ENCODE results near the gene C1RL.
"Not testable (repeated sequence)": the region's sequence is repeated elsewhere in the genome, so short reads cannot be mapped to it uniquely, and the experiment has no call there.

C1RL gene

DNA sequence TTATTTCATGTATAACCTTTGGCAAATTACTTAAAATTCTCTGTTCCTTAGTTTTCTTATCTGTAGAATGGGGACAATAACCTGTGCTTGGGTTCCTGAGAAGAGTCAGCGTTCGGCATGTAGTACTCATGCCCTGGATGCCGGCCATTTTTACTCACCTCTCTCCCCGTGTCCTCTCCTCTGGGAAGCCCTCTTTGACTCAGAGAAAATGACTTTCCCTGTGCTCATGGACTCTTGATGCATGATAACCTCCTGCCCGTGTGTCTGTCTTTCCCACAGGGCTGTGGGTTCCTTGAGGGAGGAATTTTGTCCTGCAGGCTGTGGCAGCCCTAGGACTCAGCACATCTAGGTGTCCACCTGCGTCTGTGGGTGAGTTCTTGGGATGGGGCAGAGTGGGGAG is 5.8 kb upstream of the C1RL start:
- no peaks in the 10 kb centered on the region for H3K9me3 ChIP-seq (ENCODE audit: control insufficient read depth, low read length)
- H3K4me3 ChIP-seq (ENCODE audit: extremely low read depth, insufficient read depth, low read length, poor library complexity, severe bottlenecking) = no peak overlapping the region
- no peaks in the 10 kb centered on the region for H3K36me3 ChIP-seq (ENCODE audit: control insufficient read depth, insufficient read depth, low read length)
- H3K4me1 ChIP-seq (ENCODE audit: control insufficient read depth, insufficient read depth, low read length, poor library complexity, severe bottlenecking) = peaks cover 2% of the 10 kb centered on the region
- WGBS, 2 experiments (ENCODE audit: insufficient coverage in 2 of 2) = 94 to 100% methylated on average over 4 to 6 of the region's 6 CpGs
- H3K27ac ChIP-seq (ENCODE audit: low read depth, low read length, severe bottlenecking) = no peak overlapping the region

DNA sequence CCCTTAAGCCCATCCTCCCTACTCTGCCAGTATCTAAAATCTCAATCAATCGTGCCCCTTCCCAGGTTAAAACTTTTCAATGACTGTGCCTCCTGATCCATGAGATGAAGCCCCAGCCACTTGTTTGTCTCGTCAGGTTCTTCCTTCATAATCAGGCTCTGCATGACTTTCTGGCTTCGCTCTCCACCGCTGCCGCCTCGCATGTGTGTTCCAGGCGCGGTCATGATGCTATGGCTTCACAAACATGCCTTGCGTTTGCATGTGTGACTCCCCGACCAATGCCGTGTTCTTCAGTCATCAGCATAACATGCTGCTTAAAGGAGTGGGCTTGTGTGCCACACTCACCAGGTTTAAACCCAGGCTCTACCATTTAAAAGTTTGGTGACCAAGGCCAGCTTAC is 5.0 kb upstream of the C1RL start:
- no peaks in the 10 kb centered on the region for H3K9me3 ChIP-seq (ENCODE audit: control insufficient read depth, low read length)
- no peak overlapping the region for H3K27ac ChIP-seq (ENCODE audit: low read depth, low read length, severe bottlenecking)
- no peaks in the 10 kb centered on the region for H3K36me3 ChIP-seq (ENCODE audit: control insufficient read depth, insufficient read depth, low read length)
- peaks cover 2% of the 10 kb centered on the region for H3K4me1 ChIP-seq (ENCODE audit: control insufficient read depth, insufficient read depth, low read length, poor library complexity, severe bottlenecking)
- H3K4me3 ChIP-seq (ENCODE audit: extremely low read depth, insufficient read depth, low read length, poor library complexity, severe bottlenecking) = no peak overlapping the region
- 94 to 96% methylated on average over 11 of the region's 11 CpGs for WGBS, 2 experiments (ENCODE audit: insufficient coverage in 2 of 2)

DNA sequence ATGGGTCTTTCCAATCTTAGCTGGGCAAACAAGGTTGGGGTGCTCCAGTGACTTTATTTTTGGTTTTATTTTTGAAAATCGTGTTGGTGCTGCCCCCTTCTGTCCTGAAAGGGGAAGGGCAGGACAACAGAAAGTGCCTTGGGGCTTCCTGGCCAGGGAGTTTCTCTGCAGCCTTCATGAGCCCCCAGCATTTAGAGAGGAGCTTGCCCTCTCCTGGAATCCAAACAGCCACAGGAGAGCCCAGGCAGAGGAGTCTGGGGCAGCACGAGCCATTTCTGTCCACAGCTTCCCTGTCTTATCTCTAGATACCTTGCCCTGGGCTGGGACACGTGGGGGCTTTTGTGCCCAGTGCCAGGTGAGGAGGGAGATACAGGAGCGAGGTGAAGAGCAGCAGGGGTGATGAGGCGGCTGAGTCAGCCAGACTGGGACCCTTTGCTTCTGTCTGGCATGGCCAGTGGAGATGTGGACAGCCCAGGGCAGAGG is 4.4 kb upstream of the C1RL start:
- WGBS, 2 experiments (ENCODE audit: insufficient coverage in 2 of 2) = 24 to 30% methylated on average over 2 to 3 of the region's 5 CpGs
- H3K4me1 ChIP-seq (ENCODE audit: control insufficient read depth, insufficient read depth, low read length, poor library complexity, severe bottlenecking) = peaks cover 5% of the 10 kb centered on the region
- H3K4me3 ChIP-seq (ENCODE audit: extremely low read depth, insufficient read depth, low read length, poor library complexity, severe bottlenecking) = no peak overlapping the region
- H3K36me3 ChIP-seq (ENCODE audit: control insufficient read depth, insufficient read depth, low read length) = no peaks in the 10 kb centered on the region
- H3K9me3 ChIP-seq (ENCODE audit: control insufficient read depth, low read length) = no peaks in the 10 kb centered on the region
- H3K27ac ChIP-seq (ENCODE audit: low read depth, low read length, severe bottlenecking) = no peak overlapping the region

DNA sequence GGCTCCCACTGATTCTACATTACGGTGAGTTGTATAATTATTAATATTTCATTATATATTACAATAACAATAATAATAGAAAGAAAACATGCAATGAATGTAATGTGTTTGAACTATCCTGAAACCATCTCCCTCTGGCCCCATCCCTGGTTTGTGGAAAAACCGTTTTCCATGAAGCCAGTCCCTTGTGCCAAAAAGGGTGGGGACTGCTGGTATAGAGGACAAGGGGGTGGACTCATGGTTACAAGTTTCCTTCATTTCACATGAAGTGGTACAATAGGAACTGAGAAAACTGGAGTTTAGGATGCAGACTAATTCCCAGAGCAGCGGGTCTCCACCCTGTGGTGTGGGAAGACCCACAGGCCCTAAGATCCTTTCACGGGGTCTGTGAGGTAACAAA is 3.0 kb upstream of the C1RL start:
- H3K36me3 ChIP-seq (ENCODE audit: control insufficient read depth, insufficient read depth, low read length) = no peaks in the 10 kb centered on the region
- H3K9me3 ChIP-seq (ENCODE audit: control insufficient read depth, low read length) = no peaks in the 10 kb centered on the region
- 90% methylated on average over 3 of the region's 4 CpGs; no CpG with 5 or more reads in 1 of the 2 experiments for WGBS, 2 experiments (ENCODE audit: insufficient coverage in 2 of 2)
- no peak overlapping the region for H3K4me3 ChIP-seq (ENCODE audit: extremely low read depth, insufficient read depth, low read length, poor library complexity, severe bottlenecking)
- H3K27ac ChIP-seq (ENCODE audit: low read depth, low read length, severe bottlenecking) = no peak overlapping the region
- peaks cover 6% of the 10 kb centered on the region for H3K4me1 ChIP-seq (ENCODE audit: control insufficient read depth, insufficient read depth, low read length, poor library complexity, severe bottlenecking)

DNA sequence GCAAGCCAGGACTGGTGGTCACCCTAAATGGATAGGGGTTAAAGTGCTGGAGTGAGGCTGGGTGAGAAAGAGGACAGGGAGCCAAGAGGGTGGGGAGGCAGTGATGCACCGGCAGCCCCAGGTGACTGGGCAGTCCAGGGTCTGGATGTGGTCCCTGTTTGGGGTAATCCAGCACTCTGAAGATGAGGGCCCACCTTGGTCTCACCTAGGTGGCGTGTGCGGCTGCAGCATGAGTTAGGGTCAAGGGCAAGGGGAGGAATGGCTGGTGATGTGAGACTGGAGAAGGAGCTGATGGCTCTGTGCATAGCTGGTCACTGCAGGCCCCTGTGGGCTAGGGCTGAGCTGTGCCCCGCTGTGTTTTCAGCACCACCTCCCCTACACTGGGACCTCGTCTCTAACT is 1.6 kb upstream of the C1RL start:
- 87 to 100% methylated on average over 3 of the region's 5 CpGs for WGBS, 2 experiments (ENCODE audit: insufficient coverage in 2 of 2)
- Histone ChIP-seq H3K9me3 (ENCODE audit: control insufficient read depth, low read length) (peaks cover 8% of the 10 kb centered on the region), H3K36me3 (ENCODE audit: control insufficient read depth, insufficient read depth, low read length) (no peaks in the 10 kb centered on the region), H3K27ac (ENCODE audit: low read depth, low read length, severe bottlenecking) (no peak overlapping the region), H3K4me1 (ENCODE audit: control insufficient read depth, insufficient read depth, low read length, poor library complexity, severe bottlenecking) (peaks cover 4% of the 10 kb centered on the region), H3K4me3 (ENCODE audit: extremely low read depth, insufficient read depth, low read length, poor library complexity, severe bottlenecking) (no peak overlapping the region)

DNA sequence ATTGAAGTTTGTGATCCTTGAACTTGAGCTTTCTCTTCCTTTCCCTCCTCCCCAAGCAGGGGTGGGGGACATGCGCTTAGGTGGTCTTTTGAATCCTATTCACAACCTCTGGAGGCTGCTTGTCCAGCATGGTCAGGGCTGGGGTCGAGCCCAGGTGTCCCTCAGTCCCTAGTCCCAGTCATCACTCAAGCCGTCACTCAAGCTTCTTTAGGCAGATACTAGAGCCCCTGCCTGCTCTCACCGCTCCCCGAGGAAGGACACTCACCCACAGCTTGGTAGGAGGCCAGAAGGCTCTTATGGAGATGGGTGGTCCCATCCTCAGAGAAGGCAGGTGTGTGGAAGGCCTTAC is 532 bp upstream of the C1RL start:
- no peak overlapping the region for H3K27ac ChIP-seq (ENCODE audit: low read depth, low read length, severe bottlenecking)

DNA sequence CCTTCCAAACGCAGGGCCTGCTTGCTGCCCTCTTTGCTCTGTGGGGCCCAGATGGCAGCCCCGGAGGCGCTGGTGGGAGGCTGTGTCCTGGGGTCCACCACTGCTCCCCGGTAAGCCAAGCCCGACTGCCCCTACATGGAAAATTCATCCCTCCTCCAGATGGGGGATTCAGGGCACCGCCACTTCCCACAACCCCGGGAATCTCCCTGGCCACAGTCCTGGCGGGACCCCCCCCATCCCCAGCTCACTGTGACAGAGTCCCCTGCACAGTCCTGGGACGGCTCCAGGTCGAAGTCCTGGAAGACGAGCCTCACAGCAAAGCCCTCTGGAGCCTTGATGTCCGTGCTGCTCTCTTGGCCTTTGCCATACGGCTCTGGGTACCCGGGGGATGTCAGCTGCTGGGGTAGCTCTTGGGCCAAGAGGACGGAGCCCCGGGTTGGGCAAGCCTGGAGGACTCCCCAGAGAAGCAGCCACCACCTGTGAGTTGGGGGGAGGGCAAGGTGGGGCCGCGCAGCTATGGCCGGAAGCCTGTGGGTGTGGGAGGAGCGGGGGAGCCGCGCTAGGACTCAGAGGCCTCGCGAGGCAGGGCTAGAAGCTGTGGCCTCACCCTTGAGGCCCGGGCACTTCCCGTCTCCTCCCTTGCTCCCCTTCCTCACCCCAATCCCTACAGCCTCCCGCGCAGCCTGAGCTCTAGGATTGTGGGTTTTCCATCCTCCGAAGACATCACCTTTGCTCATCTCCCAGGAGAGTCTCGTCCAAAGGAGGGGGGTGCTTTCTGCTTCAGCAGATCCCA is 815 bp downstream of the C1RL start:
- Histone ChIP-seq H3K36me3 (ENCODE audit: control insufficient read depth, insufficient read depth, low read length) (no peaks in the 10 kb centered on the region), H3K4me1 (ENCODE audit: control insufficient read depth, insufficient read depth, low read length, poor library complexity, severe bottlenecking) (peaks cover 4% of the 10 kb centered on the region), H3K27ac (ENCODE audit: low read depth, low read length, severe bottlenecking) (peak overlapping the region; percentile 59), H3K4me3 (ENCODE audit: extremely low read depth, insufficient read depth, low read length, poor library complexity, severe bottlenecking) (peak overlapping the region; percentile 45), H3K9me3 (ENCODE audit: control insufficient read depth, low read length) (peaks cover 11% of the 10 kb centered on the region)
- 16 to 24% methylated on average over 10 to 15 of the region's 30 CpGs for WGBS, 2 experiments (ENCODE audit: insufficient coverage in 2 of 2)

More for the DNA sequence above, 532 bp upstream of the C1RL start:
- Histone ChIP-seq H3K36me3 (ENCODE audit: control insufficient read depth, insufficient read depth, low read length) (no peaks in the 10 kb centered on the region), H3K4me1 (ENCODE audit: control insufficient read depth, insufficient read depth, low read length, poor library complexity, severe bottlenecking) (peaks cover 4% of the 10 kb centered on the region), H3K4me3 (ENCODE audit: extremely low read depth, insufficient read depth, low read length, poor library complexity, severe bottlenecking) (no peak overlapping the region), H3K9me3 (ENCODE audit: control insufficient read depth, low read length) (peaks cover 11% of the 10 kb centered on the region)
- WGBS, 2 experiments (ENCODE audit: insufficient coverage in 2 of 2) = 68 to 100% methylated on average over 1 to 5 of the region's 5 CpGs

DNA sequence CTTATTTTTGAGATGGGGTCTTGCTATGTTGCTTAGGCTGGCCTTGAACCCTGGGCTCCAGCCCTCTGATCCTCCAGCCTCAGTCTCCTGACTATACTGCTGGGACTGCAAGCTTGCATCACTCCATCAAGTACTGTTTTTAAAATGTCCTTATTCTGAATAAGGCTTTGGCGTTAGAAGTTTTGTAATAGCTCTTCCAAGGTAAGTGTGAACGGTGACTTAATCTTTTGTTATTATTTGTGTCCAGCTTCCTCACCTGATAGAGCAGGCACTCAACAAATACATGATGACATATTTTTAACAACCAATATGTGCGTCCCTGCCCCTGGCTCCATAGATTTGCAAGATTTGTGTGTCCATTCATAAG is 1.4 kb downstream of the C1RL start:
- peak overlapping the region; percentile 45 for H3K4me3 ChIP-seq (ENCODE audit: extremely low read depth, insufficient read depth, low read length, poor library complexity, severe bottlenecking)
- H3K4me1 ChIP-seq (ENCODE audit: control insufficient read depth, insufficient read depth, low read length, poor library complexity, severe bottlenecking) = peaks cover 4% of the 10 kb centered on the region
- 82 to 90% methylated on average over 1 to 3 of the region's 3 CpGs for WGBS, 2 experiments (ENCODE audit: insufficient coverage in 2 of 2)
- no peak overlapping the region for H3K27ac ChIP-seq (ENCODE audit: low read depth, low read length, severe bottlenecking)
- no peaks in the 10 kb centered on the region for H3K36me3 ChIP-seq (ENCODE audit: control insufficient read depth, insufficient read depth, low read length)
- H3K9me3 ChIP-seq (ENCODE audit: control insufficient read depth, low read length) = peaks cover 11% of the 10 kb centered on the region

DNA sequence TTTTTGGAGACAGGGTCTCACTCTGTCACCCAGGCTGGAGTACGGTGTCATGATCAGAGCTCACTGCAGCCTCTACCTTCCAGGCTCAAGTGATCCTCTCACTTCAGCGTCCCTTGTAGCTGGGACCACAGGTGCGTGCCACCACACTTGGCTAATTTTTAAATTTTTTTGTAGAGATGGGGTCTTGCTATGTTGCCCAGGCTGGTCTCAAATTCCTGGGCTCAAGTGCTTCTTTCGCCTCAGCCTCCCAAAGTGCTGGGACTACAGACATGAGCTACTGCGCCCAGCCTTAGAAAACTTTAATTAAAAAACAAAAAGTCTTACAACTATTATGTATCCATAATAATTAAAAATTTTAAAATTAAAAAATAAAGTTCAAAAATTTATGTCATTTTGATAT is 1.8 kb downstream of the C1RL start:
- WGBS, 2 experiments (ENCODE audit: insufficient coverage in 2 of 2) = 100% methylated on average over 2 of the region's 5 CpGs; no CpG with 5 or more reads in 1 of the 2 experiments
- H3K4me1 ChIP-seq (ENCODE audit: control insufficient read depth, insufficient read depth, low read length, poor library complexity, severe bottlenecking); H3K4me3 ChIP-seq (ENCODE audit: extremely low read depth, insufficient read depth, low read length, poor library complexity, severe bottlenecking); H3K36me3 ChIP-seq (ENCODE audit: control insufficient read depth, insufficient read depth, low read length); H3K27ac ChIP-seq (ENCODE audit: low read depth, low read length, severe bottlenecking): not testable (repeated sequence)
- H3K9me3 ChIP-seq (ENCODE audit: control insufficient read depth, low read length) = peaks cover 11% of the 10 kb centered on the region

DNA sequence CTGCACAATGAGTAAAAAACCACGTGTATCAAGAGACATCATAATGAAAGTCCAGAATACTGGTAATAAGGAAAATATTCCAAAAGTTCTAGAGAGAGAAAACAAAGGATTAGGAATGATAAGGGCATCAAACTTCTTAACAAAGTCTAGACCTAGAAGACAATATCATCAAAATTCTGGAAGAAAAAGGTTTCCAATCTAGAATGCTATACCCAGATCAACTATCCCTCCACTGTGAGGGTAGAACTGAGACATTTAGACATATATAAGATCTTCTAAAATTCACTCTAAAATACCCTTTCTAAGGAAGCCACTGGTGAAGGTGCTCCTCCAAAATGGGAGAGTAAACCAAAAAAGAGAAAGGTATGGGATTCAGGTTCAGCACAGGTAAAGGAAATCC is 2.9 kb downstream of the C1RL start:
- peaks cover 4% of the 10 kb centered on the region for H3K4me1 ChIP-seq (ENCODE audit: control insufficient read depth, insufficient read depth, low read length, poor library complexity, severe bottlenecking)
- H3K9me3 ChIP-seq (ENCODE audit: control insufficient read depth, low read length) = peaks cover 11% of the 10 kb centered on the region
- WGBS, 2 experiments (ENCODE audit: insufficient coverage in 2 of 2) = no CpG with 5 or more reads among the region's 1 CpG
- H3K27ac ChIP-seq (ENCODE audit: low read depth, low read length, severe bottlenecking) = no peak overlapping the region
- no peaks in the 10 kb centered on the region for H3K36me3 ChIP-seq (ENCODE audit: control insufficient read depth, insufficient read depth, low read length)
- H3K4me3 ChIP-seq (ENCODE audit: extremely low read depth, insufficient read depth, low read length, poor library complexity, severe bottlenecking) = no peak overlapping the region

DNA sequence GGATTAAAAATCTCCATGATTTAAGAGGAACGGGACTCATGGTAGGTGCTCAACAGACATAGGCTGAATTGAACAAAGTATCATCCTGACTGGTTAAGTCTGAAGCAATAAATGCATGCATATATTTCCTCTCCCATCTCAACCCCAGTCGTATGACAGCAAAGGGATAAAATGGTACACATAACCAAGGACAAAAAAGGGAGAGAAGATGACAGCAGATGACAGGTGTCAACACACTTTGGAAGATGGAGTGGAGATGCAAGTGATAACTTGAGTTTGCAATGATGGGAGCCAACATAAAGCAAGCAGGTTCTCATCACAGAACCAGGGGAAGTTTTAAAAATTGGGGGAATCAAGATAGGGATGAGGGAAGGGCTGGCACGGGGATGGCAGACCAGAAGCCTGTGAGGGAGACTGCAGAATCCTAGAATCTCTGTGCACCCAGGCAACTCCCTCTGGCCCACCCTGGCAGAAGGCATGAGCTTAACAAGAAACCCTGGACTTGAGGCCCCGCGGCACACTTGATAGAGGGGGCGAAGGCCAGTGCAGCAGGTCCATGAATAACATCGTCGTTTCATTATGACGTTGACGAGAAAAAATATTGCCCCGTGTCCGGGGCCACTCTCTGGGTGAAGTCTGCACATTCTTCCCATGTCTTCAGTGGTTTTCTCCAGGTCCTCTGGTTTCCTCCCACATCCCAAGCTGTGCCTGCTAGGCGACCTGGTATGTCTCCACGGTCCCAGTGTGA is 5.0 kb downstream of the C1RL start:
- H3K4me1 ChIP-seq (ENCODE audit: control insufficient read depth, insufficient read depth, low read length, poor library complexity, severe bottlenecking) = peaks cover 4% of the 10 kb centered on the region
- H3K4me3 ChIP-seq (ENCODE audit: extremely low read depth, insufficient read depth, low read length, poor library complexity, severe bottlenecking) = no peak overlapping the region
- WGBS, 2 experiments (ENCODE audit: insufficient coverage in 2 of 2) = 94 to 96% methylated on average over 10 of the region's 14 CpGs
- peaks cover 5% of the 10 kb centered on the region for H3K36me3 ChIP-seq (ENCODE audit: control insufficient read depth, insufficient read depth, low read length)
- H3K27ac ChIP-seq (ENCODE audit: low read depth, low read length, severe bottlenecking) = no peak overlapping the region
- peaks cover 11% of the 10 kb centered on the region for H3K9me3 ChIP-seq (ENCODE audit: control insufficient read depth, low read length)

Measured in mesodermal cell (in vitro differentiated cells).